Activated CD4-positive, alpha-beta memory T cell treated with anti-CD3 and anti-CD28 coated beads for 36 hours (primary cell): ENCODE data around the gene G6PD. TPM values are rescaled to one million over a fixed set of nuclear protein-coding genes. Genes with fewer than 3 reads are reported as not detected.
A peak's percentile ranks its signal among the peaks of the same experiment; 100 is the strongest.

Experiments used
- CTCF ChIA-PET: fragments of 350-600 bp; sonication (Branson Sonifier 250); formaldehyde crosslinking; loops from one replicate; lab custom pipeline; 2021; ENCODE audit warnings: antibody characterized with exemption, inconsistent platforms; lab: Charles Lee
- POLR2A ChIA-PET: fragments of 350-600 bp; sonication (Branson Sonifier 250); formaldehyde crosslinking; loops from one replicate; lab custom pipeline; 2021; ENCODE audit warnings: antibody characterized with exemption; lab: Charles Lee
- DNase-seq: peaks from one replicate; pipeline ENCODE4 v3.0.0-alpha.2; 2020
- H3K27ac Mint-ChIP-seq: one replicate; pipeline ENCODE4 v1.8.0; 2021; ENCODE audit warnings: mixed read lengths
- H3K27me3 Mint-ChIP-seq: one replicate; pipeline ENCODE4 v1.8.0; 2021; ENCODE audit warnings: mixed read lengths
- H3K36me3 Mint-ChIP-seq: one replicate; pipeline ENCODE4 v1.8.0; 2021; ENCODE audit warnings: mixed read lengths
- H3K4me1 Mint-ChIP-seq: one replicate; pipeline ENCODE4 v1.8.0; 2021; ENCODE audit warnings: low read depth, mixed read lengths
- H3K4me3 Mint-ChIP-seq: one replicate; pipeline ENCODE4 v1.8.0; 2021; ENCODE audit warnings: mild to moderate bottlenecking, mixed read lengths
- H3K9me3 Mint-ChIP-seq: one replicate; pipeline ENCODE4 v1.8.0; 2021; ENCODE audit warnings: mixed read lengths
- intact Hi-C: fragments of 100-400 bp; cut with micrococcal nuclease; formaldehyde crosslinking; loops from one replicate; pipeline ENCODE4 v1.15.1; 2023
- total RNA-seq, 2 experiments: library from RNA; stranded (reverse); gene quantifications; one replicate each; pipeline ENCODE4 v1.2.3, GENCODE V29; 2021

The G6PD gene
- total RNA-seq, 2 experiments from 2014 or later: 65.8 to 70.4 TPM

GRCh38 chrX:154489182-154489581, 57.5 kb downstream of the G6PD start:
- peaks cover 25% of the 10 kb centered on the region for H3K4me1 Mint-ChIP-seq
- no peak for DNase-seq
- peak overlapping the region; percentile 87 for H3K4me3 Mint-ChIP-seq
- H3K36me3 Mint-ChIP-seq: peaks cover 12% of the 10 kb centered on the region
- CTCF ChIA-PET: interaction anchor here (1.3 kb wide), 1 partner anchor 91 kb away, joined by 3 read pairs; the partner anchor contains the start of gene RPL10
- POLR2A ChIA-PET: interaction anchor here (0.8 to 2.0 kb wide), 4 partner anchors 11 to 91 kb away, joined by 3 to 8 read pairs (median 4); partner anchors contain the start of genes FAM50A, LAGE3 and RPL10
- H3K9me3 Mint-ChIP-seq: no peaks in the 10 kb centered on the region
- no peaks in the 10 kb centered on the region for H3K27me3 Mint-ChIP-seq
- H3K27ac Mint-ChIP-seq: no peak overlapping the region
- intact Hi-C loops: no loop called here

- no peak overlapping the region for H3K27ac Mint-ChIP-seq
- POLR2A ChIA-PET: interaction anchor here (2.0 kb wide), 1 partner anchor 88 kb away, joined by 8 read pairs; no protein-coding TSS in a partner anchor
- intact Hi-C loops: no loop called here
Observed at GRCh38 chrX:154488336-154489075, 58.1 kb downstream of the G6PD start.

GRCh38 chrX:154487518-154488290, 58.9 kb downstream of the G6PD start:
- intact Hi-C loops: no loop called here
- POLR2A ChIA-PET: interaction anchor here (1.3 kb wide), 1 partner anchor 75 kb away, joined by 4 read pairs; the partner anchor contains the start of gene TAFAZZIN
- no peaks in the 10 kb centered on the region for H3K27me3 Mint-ChIP-seq
- H3K4me1 Mint-ChIP-seq: peaks cover 29% of the 10 kb centered on the region
- no peaks in the 10 kb centered on the region for H3K9me3 Mint-ChIP-seq
- CTCF ChIA-PET: no interaction called here
- no peak overlapping the region for H3K27ac Mint-ChIP-seq
- peak overlapping the region; percentile 72 for H3K4me3 Mint-ChIP-seq
- peaks cover 12% of the 10 kb centered on the region for H3K36me3 Mint-ChIP-seq
- no peak for DNase-seq

More at GRCh38 chrX:154488336-154489075, 58.1 kb downstream of the G6PD start:
- peak overlapping the region; percentile 5 for H3K4me3 Mint-ChIP-seq
- H3K36me3 Mint-ChIP-seq: peaks cover 12% of the 10 kb centered on the region
- no peak for DNase-seq
- peaks cover 28% of the 10 kb centered on the region for H3K4me1 Mint-ChIP-seq
- CTCF ChIA-PET: no interaction called here
- H3K9me3 Mint-ChIP-seq: no peaks in the 10 kb centered on the region
- no peaks in the 10 kb centered on the region for H3K27me3 Mint-ChIP-seq

GRCh38 chrX:154486396-154487207, 60.0 kb downstream of the G6PD start, which contains the start of gene UBL4A:
Gene UBL4A, minus strand, starts transcription at chrX:154486615. Its CDS starts 31 bp downstream, at chrX:154486584.
- peaks cover 12% of the 10 kb centered on the region for H3K36me3 Mint-ChIP-seq
- peak within 1 kb of the TSS; percentile 76 for H3K27ac Mint-ChIP-seq
- intact Hi-C loops: no loop called here
- ChIA-PET POLR2A (interaction anchor here (1.0 to 2.0 kb wide), 5 partner anchors 8 to 75 kb away, joined by 3 to 5 read pairs (median 4); partner anchors contain the start of gene TAFAZZIN), CTCF (no interaction called here)
- H3K4me3 Mint-ChIP-seq: peak within 1 kb of the TSS; percentile 72
- DNase-seq: peak; percentile 62
- H3K4me1 Mint-ChIP-seq: peaks cover 29% of the 10 kb centered on the region
- H3K9me3 Mint-ChIP-seq: no peaks in the 10 kb centered on the region
- H3K27me3 Mint-ChIP-seq: no peaks in the 10 kb centered on the region

GRCh38 chrX:154486052-154486395, 60.6 kb downstream of the G6PD start:
- POLR2A ChIA-PET: interaction anchor here (1.0 to 2.0 kb wide), 4 partner anchors 8 to 74 kb away, joined by 3 to 5 read pairs (median 4); partner anchors contain the start of gene TAFAZZIN
- no peaks in the 10 kb centered on the region for H3K9me3 Mint-ChIP-seq
- H3K4me3 Mint-ChIP-seq: no peak overlapping the region
- H3K27me3 Mint-ChIP-seq: no peaks in the 10 kb centered on the region
- H3K27ac Mint-ChIP-seq: no peak overlapping the region
- intact Hi-C loops: no loop called here
- peak; percentile 56 for DNase-seq
- H3K4me1 Mint-ChIP-seq: peaks cover 27% of the 10 kb centered on the region
- peaks cover 12% of the 10 kb centered on the region for H3K36me3 Mint-ChIP-seq
- CTCF ChIA-PET: no interaction called here

- Mint-ChIP-seq H3K9me3 (no peaks in the 10 kb centered on the region), H3K36me3 (peaks cover 12% of the 10 kb centered on the region), H3K4me1 (peaks cover 27% of the 10 kb centered on the region), H3K4me3 (peak overlapping the region; percentile 68), H3K27ac (peak overlapping the region; percentile 33), H3K27me3 (no peaks in the 10 kb centered on the region)
- intact Hi-C loops: no loop called here
- no peak for DNase-seq
- ChIA-PET POLR2A (interaction anchor here (0.7 to 2.0 kb wide), 4 partner anchors 10 to 266 kb away, joined by 3 to 5 read pairs (median 4); partner anchors contain the start of gene TAFAZZIN), CTCF (no interaction called here)
Observed at GRCh38 chrX:154485150-154486051, 61.2 kb downstream of the G6PD start.

- H3K4me1 Mint-ChIP-seq: peaks cover 27% of the 10 kb centered on the region
- H3K4me3 Mint-ChIP-seq: peak overlapping the region; percentile 68
- H3K36me3 Mint-ChIP-seq: peaks cover 12% of the 10 kb centered on the region
- peak overlapping the region; percentile 13 for H3K27ac Mint-ChIP-seq
- H3K27me3 Mint-ChIP-seq: no peaks in the 10 kb centered on the region
- H3K9me3 Mint-ChIP-seq: no peaks in the 10 kb centered on the region
- ChIA-PET CTCF (no interaction called here), POLR2A (interaction anchor here (0.7 to 2.0 kb wide), 2 partner anchors 39 to 267 kb away, joined by 3 to 5 read pairs; no protein-coding TSS in a partner anchor)
- intact Hi-C loops: no loop called here
- DNase-seq: peak; percentile 25
Observed at GRCh38 chrX:154484255-154485149, 62.1 kb downstream of the G6PD start.

- CTCF ChIA-PET: no interaction called here
- H3K4me1 Mint-ChIP-seq: peaks cover 21% of the 10 kb centered on the region
- no peak for DNase-seq
- no peaks in the 10 kb centered on the region for H3K9me3 Mint-ChIP-seq
- peaks cover 11% of the 10 kb centered on the region for H3K36me3 Mint-ChIP-seq
- no peak overlapping the region for H3K4me3 Mint-ChIP-seq
- POLR2A ChIA-PET: no interaction called here
- H3K27me3 Mint-ChIP-seq: no peaks in the 10 kb centered on the region
- H3K27ac Mint-ChIP-seq: no peak overlapping the region
- intact Hi-C loops: no loop called here
Observed at GRCh38 chrX:154483325-154483724, 63.3 kb downstream of the G6PD start.

- Mint-ChIP-seq H3K9me3 (no peaks in the 10 kb centered on the region), H3K4me1 (peaks cover 22% of the 10 kb centered on the region), H3K36me3 (peaks cover 7% of the 10 kb centered on the region), H3K4me3 (no peak overlapping the region), H3K27me3 (no peaks in the 10 kb centered on the region), H3K27ac (no peak overlapping the region)
- CTCF ChIA-PET: no interaction called here
- POLR2A ChIA-PET: no interaction called here
- no peak for DNase-seq
- intact Hi-C loops: no loop called here
Observed at GRCh38 chrX:154482786-154483185, 63.9 kb downstream of the G6PD start.
